NCI-H187 treated with DMSO at 0.1 percent for 48 hours (cell line): ENCODE data around the gene NEUROG1.

Source experiments
- DNase-seq: peaks from one replicate; lab custom pipeline; 2025; lab: John Stamatoyannopoulos, UW

The NEUROG1 gene

DNA sequence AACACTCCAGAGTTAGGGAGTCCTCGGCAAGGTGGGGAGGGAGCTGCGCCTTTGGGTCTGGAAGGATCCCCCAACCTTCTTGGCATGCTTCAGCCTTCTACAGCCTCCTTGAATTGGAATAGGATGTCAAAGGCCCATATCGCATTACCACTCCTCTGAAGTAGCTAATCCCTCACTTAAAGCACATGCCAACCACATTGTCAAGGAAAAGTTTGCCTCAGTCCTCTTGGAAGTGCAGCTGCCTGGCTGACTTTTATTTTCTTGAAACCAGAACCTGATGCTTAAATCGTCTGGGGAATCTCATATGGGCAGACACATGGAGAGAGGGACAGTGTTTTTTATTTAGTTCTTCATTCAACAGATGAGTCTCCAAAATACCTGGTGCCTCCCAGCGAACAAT lies 28.6 kb upstream of the NEUROG1 start:
- DNase-seq: no peak

DNA sequence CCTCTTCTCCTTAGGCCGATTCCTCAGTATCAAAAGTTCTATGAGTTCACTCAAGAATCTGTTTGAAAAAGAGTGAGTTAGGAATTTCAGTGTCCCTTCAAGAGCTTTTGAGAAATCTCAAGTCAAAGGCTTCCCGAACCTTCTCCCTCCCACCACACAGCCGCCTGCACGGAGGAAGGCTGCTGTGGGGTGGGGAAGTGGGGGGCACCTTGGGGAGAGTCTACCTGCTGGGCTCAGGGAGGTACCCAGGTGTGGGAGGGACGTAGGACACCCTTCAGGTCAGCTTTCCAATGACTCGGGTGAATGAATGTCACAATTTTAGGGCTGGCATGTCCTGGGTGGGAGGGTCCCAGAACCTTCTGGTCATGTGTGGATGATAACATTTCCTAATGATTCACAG lies 25.5 kb upstream of the NEUROG1 start:
- DNase-seq: no peak

GRCh38 chr5:135560858-135561257 lies 25.1 kb upstream of the NEUROG1 start:
- DNase-seq: peak; percentile 34

DNA sequence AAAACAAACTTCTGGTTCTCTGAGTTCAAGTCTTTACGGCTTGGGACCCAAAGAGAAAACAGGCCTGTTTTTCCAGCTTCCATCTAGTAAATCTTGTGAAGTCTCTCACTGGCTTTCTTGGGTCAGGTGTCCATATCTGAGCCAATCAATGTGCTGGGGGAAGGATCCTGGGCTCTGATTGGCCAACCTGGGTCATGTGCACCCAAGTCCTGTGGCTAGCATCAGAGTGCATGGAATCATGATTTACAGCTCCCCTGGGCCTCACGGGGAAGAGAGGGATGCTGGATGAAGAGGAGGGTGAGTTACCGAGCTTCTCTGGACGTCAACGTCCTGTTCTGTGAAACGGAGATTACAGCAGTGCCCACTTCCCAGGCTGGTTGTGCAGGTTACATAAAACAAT lies 23.6 kb upstream of the NEUROG1 start:
- no peak for DNase-seq

DNA sequence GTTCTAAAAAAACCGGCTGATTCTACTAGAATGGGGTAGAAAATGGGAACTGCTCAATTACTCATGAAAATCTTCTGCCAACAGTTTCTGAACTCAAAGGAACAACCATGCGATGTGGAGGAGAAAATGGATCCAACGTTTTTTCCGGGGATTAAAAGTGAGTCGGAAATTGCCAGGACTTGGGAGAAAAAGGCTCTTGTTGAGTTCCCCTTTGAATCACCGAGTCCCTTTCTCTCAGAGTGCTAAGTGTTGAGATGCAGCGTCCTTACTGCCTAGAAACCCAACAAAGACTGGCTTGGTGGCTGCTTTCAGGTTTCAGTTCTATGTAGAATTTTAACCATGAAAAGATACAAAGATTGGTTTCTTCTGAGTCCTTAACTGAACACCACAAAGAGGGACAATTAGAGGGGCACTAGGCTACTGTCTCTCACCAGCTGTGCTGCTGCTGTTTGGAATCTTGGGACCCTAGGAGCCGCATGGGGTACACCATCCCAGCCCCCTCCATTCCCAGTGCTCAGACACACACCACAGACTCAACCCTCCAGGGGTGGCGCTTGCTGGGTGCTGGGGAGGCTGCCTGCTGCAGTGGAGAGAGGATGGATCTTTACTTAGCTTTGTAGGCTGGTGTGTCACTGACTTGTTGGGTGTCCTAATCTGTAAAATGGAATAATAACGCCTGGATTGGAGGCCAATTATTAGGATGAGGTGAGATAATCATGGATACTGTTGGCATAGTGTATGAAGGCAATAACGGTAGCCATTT lies 21.5 kb upstream of the NEUROG1 start:
- DNase-seq: no peak

DNA sequence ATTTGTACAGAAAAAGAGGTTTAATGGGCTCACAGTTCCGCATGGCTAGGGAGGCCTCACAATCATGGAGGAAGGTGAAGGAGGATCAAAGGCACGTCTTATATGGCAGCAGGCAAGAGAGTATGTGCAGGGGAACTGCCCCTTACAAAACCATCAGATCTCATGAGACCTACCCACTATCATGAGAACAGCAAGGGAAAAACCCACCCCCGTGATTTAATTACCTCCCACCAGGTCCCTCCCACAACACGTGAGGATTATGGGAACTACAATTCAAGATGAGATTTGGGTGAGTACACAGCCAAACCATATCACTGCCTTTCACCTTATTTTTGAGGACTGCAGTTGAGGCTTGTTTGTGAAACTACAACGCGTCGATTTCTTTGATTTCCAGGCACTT lies 20.9 kb upstream of the NEUROG1 start:
- no peak for DNase-seq

DNA sequence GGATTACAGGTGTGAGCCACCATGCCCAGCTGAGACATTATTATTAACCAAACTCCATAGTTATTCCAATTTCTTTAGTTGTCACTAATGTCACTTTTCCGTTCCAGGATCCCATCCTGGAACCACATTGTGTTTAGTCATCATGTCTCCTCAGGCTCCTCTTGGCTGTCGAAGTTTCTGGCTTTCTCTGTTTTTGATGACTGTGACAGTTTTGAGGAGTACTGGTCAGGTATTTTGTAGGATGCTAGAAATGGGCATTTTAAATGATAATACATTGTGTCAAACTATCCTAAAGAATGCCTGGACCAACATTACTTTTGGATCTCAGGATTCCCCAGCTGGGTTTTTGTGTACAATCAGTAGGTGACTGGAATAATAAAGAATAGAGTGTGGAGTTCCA lies 19.8 kb upstream of the NEUROG1 start:
- DNase-seq: no peak

- no peak for DNase-seq
Observed at GRCh38 chr5:135553688-135554462, 18.1 kb upstream of the NEUROG1 start.

DNA sequence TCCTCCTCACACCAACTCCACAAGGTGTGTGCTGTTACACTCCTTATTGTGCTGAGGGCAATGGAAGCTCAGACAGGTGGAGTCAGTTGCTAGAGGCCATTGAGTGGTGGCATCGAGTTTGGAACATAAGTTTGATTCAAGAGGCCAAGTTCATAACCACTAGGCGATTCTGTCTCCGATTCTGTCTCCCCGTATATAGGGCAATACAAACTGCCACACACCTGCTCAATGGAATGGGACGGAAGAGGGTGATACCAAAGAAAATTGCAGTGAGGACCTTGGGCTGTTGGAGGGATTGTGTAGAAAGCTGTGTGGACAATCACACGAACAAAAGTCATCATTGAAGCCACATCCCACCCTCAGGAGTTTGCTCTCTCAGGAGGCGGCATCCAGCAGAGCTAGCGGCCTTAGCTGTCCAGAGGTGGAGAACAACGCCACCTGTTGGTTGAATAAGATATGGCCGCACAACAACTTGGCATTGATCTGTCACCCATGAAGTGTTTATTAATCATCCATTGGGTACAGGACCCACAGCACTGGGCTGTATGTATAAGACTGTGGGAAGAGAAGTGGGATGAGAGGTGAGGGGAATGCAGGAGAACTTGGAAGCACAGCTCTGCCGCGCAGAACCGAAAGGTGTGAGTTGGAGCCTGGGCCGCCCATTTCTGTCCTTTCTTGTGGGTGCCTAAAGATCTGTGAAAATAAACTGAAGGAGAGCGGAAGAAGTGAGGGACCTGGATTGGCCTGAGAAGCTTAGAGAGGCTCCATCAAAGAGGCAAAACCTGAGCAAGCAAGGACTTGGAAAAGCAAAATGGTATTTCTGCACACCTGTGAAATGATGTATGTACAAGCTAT lies 16.1 kb upstream of the NEUROG1 start:
- peak; percentile 40 for DNase-seq

GRCh38 chr5:135549413-135549812 lies 13.6 kb upstream of the NEUROG1 start:
- no peak for DNase-seq

DNA sequence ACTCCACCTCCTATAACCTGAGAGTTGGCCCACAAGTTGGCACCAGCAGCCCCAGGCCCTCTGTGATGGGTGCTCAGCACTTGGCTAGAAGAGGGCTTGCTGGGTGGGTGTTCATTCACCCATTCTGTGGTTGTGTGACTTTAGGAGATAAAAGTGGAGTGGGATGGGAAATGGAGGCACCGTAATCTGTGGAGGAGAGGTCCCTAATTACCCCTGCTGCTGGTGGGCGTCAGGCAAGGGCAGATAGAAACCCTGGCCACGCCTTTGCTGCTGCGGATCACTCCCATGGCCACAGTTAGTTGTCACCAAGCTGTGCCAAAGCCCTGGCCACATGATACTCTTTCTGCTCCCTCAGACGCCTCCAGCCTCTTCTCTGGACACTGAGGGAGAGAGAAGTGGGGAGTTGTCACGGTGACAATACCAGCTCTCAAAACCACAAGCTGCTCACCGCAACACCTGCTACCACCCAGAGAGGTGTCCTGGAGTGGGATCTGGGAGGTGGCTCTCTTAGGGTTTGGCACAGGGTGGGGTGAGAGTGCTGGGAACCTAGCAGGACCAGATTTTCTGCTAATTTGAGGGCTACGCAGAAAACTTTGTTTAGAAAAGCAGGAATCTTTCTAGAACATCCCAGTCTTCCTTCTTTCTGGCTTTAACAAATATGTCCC lies 12.0 kb upstream of the NEUROG1 start:
- peak; percentile 76 for DNase-seq

- no peak for DNase-seq
Observed at GRCh38 chr5:135546912-135547311, 11.1 kb upstream of the NEUROG1 start.

DNA sequence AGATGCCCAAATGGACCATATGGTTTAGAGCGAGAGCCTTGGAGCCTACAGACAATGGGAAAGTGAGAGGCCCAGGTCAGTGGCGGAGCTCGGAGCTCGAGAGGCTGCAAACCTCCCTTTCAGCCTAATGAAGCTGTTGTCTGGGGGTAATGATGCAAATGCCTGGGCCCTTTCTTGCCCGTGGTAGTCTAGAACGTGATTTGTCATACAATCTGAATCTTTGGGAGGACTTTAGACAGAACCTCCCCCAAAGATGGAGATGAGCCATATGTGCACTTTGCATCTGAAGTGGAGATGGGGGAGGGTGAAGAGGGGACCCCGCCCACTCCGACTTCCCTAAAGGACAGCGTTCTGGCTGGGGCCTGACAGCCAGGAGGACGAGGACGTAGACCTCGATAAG lies 10.3 kb upstream of the NEUROG1 start:
- DNase-seq: no peak

- DNase-seq: no peak
Observed at GRCh38 chr5:135545099-135545498, 9.3 kb upstream of the NEUROG1 start.

- no peak for DNase-seq
Observed at GRCh38 chr5:135543485-135544304, 7.9 kb upstream of the NEUROG1 start.

DNA sequence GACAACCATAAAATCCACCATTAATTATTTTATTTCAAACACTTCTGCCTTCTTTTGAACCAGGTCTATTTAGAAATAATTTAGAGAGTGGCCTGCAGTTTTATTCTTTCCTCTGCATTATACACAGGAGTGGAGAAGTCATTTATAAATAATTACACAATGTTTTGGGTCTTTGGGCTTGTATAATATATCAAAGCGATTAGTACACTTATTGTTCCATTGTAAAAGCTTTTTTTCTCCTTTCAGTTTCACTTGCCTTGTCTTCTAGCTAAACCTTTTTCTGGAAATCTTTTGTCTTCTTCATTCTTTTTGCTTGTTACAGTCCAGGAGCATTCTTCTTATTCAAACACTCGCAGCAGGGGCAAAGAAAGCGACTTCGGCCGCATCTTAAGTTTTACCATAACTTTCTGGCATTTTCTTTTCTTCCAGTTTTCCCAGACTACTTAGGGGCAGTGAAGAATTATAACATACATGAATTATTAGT lies 7.3 kb upstream of the NEUROG1 start:
- DNase-seq: no peak

DNA sequence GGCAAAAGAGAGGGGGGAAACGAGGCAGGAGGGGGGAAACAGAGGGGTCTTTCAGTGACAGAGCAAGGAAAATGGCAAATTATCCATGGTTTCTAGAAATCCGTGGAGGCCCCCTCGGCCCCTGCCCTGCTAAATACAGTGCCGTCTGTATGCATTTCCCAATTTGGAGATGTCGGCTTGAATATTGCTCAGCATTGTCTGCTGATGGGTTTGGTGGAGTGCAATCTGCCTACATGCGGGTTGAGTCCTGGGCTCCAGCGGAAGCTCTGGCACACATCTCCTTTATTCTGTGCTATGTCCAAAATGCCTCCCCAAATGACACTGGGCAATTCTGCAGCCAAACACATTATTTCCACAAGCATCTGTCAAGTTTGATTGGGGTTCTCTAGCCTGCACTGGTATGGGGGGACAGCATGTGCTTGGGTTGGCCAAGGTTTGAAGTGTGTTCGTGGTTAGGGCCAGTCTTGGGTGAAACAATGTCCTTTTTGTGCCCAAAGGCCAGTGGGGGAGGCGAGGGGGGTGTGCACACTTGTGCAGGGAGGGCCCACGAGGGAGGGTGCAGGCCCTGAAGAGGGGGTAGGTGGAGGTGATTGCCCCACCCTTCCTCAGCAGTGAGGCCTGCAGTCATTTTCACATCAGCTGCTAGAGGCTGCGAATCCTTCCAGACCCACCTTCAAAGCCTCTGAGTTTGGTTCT lies 6.2 kb upstream of the NEUROG1 start:
- DNase-seq: no peak

DNA sequence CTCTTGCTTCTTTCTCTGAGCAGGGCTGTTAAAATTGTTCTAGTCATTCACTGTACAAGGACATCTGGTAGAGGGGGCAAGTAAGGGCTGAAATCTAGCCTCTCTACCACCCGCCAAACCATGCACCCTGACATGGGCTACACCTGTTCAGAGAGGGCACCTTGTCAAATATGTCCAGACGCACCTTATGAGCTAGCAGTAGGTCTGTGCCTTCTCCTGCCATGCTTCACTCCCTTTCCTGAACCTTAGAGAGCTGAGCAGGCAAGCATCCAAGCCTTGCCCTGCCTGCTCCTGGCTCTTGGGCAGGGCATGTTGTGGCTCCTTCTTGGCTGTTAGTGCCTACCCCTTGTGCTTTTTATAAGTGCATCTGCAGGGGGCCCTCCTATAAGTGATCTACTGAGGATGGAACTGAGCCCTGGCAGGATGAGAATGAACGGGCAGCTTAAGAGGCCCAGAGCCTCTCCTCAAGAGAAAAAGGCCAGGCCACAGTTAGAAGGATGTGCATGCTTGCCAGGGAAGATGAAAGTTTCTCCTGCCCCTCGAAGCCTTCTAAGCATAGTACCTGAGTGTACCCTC lies 3.8 kb upstream of the NEUROG1 start:
- peak; percentile 36 for DNase-seq

GRCh38 chr5:135538261-135538660 lies 2.5 kb upstream of the NEUROG1 start:
- no peak for DNase-seq

DNA sequence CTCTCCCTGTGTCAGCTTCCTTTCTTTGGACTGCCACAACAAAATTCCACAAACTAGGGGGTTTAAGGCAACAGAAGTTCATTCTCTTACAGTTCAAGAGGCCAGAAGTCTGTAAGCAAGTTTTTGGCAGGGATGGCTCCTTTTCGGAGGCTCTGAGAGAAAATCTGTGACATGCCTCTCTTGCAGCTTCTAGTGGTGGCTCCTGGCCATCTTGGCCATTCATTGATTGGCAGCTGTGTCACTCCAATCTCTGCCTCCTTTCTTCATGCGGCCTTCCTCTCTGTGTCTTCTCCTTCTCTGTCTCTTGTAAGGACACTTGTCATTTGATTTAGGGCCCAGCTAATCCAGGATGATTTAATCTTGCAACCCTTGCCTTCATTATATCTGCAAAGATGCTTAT lies 2.0 kb upstream of the NEUROG1 start:
- DNase-seq: no peak
